ENCODE results near the gene RPS18. TPM values are rescaled to one million over a fixed set of nuclear protein-coding genes. Genes with fewer than 3 reads are reported as not detected.

The RPS18 gene
- total and polyA plus RNA-seq, 9 of the 15 experiments (the other 6 are each of a cell fraction or from before 2014, with no cell fraction given): 5,023 to 17,516 (median 8,131) TPM

DNA sequence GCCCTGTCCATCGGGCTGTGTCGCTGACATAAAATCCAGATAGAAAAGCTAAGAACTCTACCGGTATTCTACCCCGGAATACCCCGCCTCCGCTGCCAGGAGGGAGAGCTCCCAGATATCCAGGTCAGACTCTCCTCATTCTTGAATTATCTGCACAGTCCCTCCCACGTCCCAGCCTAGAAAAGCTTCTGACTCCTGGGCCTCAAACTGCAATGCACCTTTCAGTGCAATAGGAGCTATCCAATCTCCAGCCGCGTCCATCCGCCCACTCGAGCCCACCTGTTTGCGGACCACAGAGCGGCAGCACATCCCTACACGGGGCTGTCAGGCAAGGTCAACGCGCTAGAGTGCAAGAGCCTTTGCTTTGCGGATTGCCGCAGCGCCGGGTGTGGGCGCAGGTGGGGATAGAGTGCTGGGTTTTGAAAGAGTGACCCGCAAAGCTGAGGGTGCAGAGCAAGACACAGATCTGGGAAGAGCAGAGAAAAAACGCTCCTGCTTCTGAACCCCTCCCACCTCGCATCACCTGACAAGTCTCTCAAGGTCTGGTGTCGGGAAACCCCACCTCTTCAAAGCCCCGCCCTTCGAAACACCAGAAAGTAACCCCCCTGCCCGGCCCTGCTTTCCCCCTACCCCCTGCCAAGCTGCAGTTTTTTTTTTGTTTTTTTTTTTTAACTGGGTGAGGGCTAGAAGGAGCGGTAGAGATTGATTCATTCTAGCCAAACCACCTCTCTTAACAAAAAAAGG, 40.7 kb downstream of the RPS18 start (continued):
- TF ChIP-seq, protein P1, sequence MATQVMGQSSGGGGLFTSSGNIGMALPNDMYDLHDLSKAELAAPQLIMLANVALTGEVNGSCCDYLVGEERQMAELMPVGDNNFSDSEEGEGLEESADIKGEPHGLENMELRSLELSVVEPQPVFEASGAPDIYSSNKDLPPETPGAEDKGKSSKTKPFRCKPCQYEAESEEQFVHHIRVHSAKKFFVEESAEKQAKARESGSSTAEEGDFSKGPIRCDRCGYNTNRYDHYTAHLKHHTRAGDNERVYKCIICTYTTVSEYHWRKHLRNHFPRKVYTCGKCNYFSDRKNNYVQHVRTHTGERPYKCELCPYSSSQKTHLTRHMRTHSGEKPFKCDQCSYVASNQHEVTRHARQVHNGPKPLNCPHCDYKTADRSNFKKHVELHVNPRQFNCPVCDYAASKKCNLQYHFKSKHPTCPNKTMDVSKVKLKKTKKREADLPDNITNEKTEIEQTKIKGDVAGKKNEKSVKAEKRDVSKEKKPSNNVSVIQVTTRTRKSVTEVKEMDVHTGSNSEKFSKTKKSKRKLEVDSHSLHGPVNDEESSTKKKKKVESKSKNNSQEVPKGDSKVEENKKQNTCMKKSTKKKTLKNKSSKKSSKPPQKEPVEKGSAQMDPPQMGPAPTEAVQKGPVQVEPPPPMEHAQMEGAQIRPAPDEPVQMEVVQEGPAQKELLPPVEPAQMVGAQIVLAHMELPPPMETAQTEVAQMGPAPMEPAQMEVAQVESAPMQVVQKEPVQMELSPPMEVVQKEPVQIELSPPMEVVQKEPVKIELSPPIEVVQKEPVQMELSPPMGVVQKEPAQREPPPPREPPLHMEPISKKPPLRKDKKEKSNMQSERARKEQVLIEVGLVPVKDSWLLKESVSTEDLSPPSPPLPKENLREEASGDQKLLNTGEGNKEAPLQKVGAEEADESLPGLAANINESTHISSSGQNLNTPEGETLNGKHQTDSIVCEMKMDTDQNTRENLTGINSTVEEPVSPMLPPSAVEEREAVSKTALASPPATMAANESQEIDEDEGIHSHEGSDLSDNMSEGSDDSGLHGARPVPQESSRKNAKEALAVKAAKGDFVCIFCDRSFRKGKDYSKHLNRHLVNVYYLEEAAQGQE (IDR thresholded peaks at IDR 0.05; ENCODE audit: borderline replicate concordance): peak; percentile 48; the same call in 1 of the 2 replicates
- TF ChIP-seq, protein P1 (CRISPR knock-in tag; IDR thresholded peaks at IDR 0.05; ENCODE audit: low read depth): no peak
- TF ChIP-seq CBX1 (IDR thresholded peaks at IDR 0.05; ENCODE audit: low read depth): no peak
- no peak for TF ChIP-seq MYBL2 (IDR thresholded peaks at IDR 0.05; ENCODE audit: low read depth)
- no peak for TF ChIP-seq MYBL2 (CRISPR knock-in tag; IDR thresholded peaks at IDR 0.05; ENCODE audit: borderline replicate concordance)
- TF ChIP-seq ZNF143 (CRISPR knock-in tag; IDR thresholded peaks at IDR 0.05): no peak
- TF ChIP-seq RBBP5 (IDR thresholded peaks at IDR 0.05; ENCODE audit: borderline replicate concordance, insufficient read depth, low read length, poor library complexity, severe bottlenecking): peak; percentile 58
- TF ChIP-seq ZFP1 (CRISPR knock-in tag; IDR thresholded peaks at IDR 0.05): no peak
- 0 out of 2 replicates have a peak, but pooled peaks have one; percentile 20 for TF ChIP-seq ATF7 (IDR thresholded peaks at IDR 0.05)
- peak; percentile 39; the same call in 1 of the 2 replicates for TF ChIP-seq CXXC5 (CRISPR knock-in tag; IDR thresholded peaks at IDR 0.05)
- peak; percentile 43; the same call in 1 of the 2 replicates for TF ChIP-seq HDAC2 (IDR thresholded peaks at IDR 0.05)
- no peak for TF ChIP-seq MYNN (IDR thresholded peaks at IDR 0.05)
- TF ChIP-seq MYNN (CRISPR knock-in tag; IDR thresholded peaks at IDR 0.05): no peak
- TF ChIP-seq, protein P2, sequence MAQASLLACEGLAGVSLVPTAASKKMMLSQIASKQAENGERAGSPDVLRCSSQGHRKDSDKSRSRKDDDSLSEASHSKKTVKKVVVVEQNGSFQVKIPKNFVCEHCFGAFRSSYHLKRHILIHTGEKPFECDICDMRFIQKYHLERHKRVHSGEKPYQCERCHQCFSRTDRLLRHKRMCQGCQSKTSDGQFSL (CRISPR knock-in tag; IDR thresholded peaks at IDR 0.05): no peak
- TF ChIP-seq, protein P2 (tag; IDR thresholded peaks at IDR 0.05): no peak
- no peak for TF ChIP-seq ZNF644 (tag; IDR thresholded peaks at IDR 0.05; ENCODE audit: low read depth)
- TF ChIP-seq, protein P3, sequence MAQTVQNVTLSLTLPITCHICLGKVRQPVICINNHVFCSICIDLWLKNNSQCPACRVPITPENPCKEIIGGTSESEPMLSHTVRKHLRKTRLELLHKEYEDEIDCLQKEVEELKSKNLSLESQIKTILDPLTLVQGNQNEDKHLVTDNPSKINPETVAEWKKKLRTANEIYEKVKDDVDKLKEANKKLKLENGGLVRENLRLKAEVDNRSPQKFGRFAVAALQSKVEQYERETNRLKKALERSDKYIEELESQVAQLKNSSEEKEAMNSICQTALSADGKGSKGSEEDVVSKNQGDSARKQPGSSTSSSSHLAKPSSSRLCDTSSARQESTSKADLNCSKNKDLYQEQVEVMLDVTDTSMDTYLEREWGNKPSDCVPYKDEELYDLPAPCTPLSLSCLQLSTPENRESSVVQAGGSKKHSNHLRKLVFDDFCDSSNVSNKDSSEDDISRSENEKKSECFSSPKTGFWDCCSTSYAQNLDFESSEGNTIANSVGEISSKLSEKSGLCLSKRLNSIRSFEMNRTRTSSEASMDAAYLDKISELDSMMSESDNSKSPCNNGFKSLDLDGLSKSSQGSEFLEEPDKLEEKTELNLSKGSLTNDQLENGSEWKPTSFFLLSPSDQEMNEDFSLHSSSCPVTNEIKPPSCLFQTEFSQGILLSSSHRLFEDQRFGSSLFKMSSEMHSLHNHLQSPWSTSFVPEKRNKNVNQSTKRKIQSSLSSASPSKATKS (CRISPR knock-in tag; IDR thresholded peaks at IDR 0.05): no peak

Data from K562 (cell line).